Erythroblast (primary cell): ENCODE data around the gene ADCY7.

ENCODE experiments used
- GATA1 ChIP-seq: IDR thresholded peaks from 2 replicates; pipeline ENCODE4 v1.6.1; 2011; ENCODE audit warnings: low read depth, mild to moderate bottlenecking, control low read depth, low read length, moderate library complexity
- POLR2A ChIP-seq: IDR thresholded peaks from 2 replicates; pipeline ENCODE4 v1.6.1; 2011; ENCODE audit warnings: mild to moderate bottlenecking, low read length

DNA sequence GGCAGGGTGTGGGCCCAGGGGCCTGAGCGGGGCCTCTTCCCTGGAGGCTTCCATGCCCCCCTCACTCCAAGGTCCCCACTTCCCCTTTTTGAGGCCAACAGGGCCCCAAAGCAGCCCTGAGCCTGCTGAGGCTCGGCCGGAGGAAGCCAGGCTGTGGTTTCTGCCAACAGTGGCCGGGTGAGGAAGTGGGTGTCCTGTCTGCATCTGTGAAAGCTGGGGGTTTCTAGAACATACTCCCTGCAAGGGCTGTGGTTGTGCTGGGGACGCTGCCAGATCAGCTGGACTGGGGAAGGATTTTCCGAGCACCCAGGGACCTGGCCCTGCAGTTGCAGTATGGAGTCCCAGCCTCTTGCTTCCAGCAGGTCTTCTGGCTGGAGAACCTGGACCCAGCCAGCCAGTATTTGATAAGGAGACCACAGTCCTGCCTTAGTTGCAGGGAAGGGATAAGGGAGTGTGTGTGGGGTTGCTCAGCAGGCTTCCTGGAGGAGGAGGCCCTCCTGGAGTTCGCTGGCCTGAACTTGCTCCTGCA lies 15.7 kb downstream of the ADCY7 start:
- TF ChIP-seq POLR2A (no peak), GATA1 (no peak)
